SK-N-MC (cell line): ENCODE results near the gene RBM20.

Experiments
- EZH2 ChIP-seq: fragments of 200-600 bp; sonication (generic); IDR thresholded peaks from one replicate; pipeline ENCODE4 v1.6.1; 2017; ENCODE audit warnings: antibody characterized with exemption
- FOXP2 ChIP-seq: optimal IDR thresholded peaks from 2 replicates; pipeline ENCODE3; 2011; ENCODE audit warnings: mild to moderate bottlenecking, moderate library complexity; ENCODE audit not compliant: insufficient read depth; ENCODE audit errors: extremely low read length, control extremely low read depth
- POLR2AphosphoS5 ChIP-seq: IDR thresholded peaks from 2 replicates; pipeline ENCODE4 v1.6.1; 2012; ENCODE audit warnings: mild to moderate bottlenecking, low read depth, low read length, borderline replicate concordance

DNA sequence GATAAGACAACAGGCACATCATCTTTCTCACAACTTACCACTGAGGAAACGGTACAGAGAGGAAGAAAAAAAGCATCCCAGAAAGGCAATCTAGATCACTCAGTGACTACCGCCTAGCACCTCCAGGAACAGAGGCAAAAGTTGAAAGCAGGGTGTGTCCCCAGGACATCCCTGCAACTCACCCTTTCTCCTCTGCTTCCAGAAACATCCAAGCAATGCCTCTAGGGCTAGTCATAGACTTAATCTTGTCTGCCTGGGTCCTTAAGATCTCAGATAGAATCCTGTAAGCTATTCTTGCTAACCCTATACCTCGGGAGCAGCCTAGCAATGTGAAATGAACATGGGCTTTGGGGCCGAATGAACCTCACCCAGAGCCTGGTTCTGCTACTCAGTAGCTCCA, 208.8 kb downstream of the RBM20 start:
- TF ChIP-seq POLR2AphosphoS5 (no peak), EZH2 (no peak), FOXP2 (no peak)
